HG03280 (cell line): Measurements from ENCODE around the gene PIP4K2A.
A peak's percentile ranks its signal among the peaks of the same experiment; 100 is the strongest.
"Not testable (repeated sequence)": the region's sequence is repeated elsewhere in the genome, so short reads cannot be mapped to it uniquely, and the experiment has no call there.

Experiments
- ATAC-seq: cut with Tn5 transposase; IDR thresholded peaks from one replicate; pipeline ENCODE4 v1.9.1; 2021; ENCODE audit warnings: mild to moderate bottlenecking, moderate library complexity; ENCODE audit not compliant: unreplicated experiment

The PIP4K2A gene

GRCh38 chr10:22720667-22721066 is 6.3 kb upstream of the PIP4K2A start:
- ATAC-seq: no peak

DNA sequence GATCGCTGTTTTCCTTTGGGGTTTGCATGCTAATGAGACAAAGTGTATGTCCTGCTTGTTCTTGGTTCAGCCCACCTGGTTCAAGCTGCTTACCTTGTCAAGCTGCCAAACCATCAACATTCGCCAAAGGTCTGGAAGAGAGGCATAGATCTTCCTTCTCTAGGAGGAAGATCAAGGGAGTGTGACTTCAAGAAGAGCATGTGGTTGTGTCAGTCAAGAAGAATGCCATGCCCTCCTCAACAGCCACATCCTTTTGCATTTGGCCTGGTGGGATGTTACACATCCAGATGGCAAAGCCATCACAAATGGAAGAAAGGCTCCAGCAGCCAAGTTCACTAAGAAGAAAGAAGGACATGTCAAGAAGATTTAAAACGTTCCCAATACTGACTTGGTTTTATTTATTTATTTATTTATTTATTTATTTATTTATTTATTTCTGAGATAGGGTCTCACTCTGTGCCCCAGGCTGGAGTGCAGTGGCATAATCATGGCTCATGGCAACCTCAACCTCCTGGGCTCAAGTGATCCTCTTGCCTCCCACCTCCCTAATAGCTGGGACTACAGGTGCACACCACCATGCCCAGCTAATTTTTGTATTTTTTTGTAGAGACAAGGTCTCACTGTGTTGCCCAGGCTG is 5.1 kb upstream of the PIP4K2A start:
- no peak for ATAC-seq

GRCh38 chr10:22718659-22719058 is 4.3 kb upstream of the PIP4K2A start:
- not testable (repeated sequence) for ATAC-seq

- no peak for ATAC-seq
Measured at GRCh38 chr10:22717728-22718127, 3.4 kb upstream of the PIP4K2A start.

GRCh38 chr10:22716943-22717342 is 2.6 kb upstream of the PIP4K2A start:
- ATAC-seq: no peak

DNA sequence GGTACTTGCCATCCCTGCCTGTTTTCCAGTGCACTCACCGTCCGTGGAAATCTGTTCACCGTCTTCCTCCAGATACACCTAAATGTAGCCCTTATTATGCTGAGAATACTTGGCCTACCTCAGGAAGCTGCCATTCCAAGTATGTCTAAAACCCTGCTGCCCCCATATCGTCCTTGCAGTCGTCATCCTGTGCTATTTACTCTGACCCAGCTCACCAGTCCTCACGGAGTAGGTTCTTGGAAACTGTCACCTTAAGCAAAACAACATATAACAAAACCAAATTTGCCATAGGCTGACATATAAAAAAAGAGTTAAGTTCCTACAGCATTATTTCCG is 880 bp upstream of the PIP4K2A start:
- ATAC-seq: no peak

DNA sequence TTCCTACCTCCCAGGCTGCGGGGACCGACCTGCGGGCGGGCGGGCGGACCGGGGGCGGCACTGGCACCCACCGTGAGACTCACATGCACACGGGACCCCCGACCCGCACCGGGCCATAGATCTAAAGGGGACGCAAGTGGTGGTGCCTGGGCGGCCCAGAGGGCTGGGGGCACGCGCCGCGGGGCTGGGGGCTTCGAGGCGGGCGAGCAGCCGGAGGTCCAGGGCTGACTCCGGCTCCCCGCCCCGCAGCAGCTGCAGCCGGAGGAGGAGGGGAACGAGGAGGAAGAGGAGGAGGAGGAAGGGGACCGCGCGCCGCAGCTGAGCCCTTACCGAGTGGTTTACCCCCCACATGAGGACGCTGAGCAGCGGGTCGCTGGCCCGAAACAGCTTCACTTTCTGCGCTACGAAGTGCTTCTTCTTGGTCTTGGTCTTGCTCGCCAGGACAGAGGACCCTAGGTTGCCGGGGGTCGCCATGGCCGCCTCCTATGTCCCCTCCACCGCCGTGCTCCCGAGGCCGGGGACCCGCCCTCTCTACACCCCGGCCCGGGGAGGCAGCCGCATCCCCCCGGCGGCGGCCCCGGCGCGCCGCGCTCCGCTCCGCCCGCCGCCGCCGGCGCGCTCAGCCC is 412 bp downstream of the PIP4K2A start:
- ATAC-seq: peak; percentile 27

DNA sequence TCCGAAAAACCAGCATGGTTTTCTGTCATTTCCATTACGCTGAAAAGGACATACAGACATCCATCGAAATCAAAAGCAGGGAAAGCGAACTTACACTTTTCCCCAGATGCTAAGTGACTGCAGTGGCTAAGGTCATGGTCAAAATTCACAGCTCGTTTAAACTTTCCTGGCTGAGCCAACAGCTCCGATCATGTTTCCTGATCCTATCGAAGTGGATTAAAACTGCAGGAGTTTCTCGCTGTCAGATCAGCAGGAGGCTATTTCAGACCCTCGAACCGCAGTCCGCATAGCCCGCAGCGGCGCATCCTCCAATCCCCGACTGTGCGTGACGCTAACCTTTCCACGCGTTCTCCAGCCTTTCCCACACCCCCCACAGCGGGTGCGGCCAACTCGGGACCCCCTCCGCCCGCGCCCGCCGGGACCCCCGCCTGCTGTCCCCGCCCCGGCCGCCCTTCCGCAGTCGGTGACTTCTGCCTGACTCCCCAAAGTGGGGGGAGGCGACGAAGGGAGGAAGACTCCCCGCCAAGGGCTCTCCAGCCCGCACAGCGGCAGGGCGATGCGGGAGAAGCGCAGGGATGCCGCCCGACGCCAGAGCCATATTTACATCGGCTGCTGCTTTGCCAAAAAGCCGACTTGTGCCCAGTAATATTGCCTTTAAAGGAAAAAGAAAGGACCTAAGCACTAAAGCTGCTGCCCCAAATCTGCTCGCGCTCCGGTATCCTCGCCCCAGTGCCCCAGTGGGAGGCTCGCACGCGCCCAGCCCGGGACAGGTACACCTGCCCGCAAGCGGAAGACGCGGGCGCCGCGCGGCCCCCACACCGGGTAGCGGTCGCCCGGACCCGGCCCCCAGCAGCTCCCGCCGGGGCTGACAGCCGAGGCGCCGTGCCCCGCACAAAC is 1.2 kb downstream of the PIP4K2A start:
- ATAC-seq: peak; percentile 17

DNA sequence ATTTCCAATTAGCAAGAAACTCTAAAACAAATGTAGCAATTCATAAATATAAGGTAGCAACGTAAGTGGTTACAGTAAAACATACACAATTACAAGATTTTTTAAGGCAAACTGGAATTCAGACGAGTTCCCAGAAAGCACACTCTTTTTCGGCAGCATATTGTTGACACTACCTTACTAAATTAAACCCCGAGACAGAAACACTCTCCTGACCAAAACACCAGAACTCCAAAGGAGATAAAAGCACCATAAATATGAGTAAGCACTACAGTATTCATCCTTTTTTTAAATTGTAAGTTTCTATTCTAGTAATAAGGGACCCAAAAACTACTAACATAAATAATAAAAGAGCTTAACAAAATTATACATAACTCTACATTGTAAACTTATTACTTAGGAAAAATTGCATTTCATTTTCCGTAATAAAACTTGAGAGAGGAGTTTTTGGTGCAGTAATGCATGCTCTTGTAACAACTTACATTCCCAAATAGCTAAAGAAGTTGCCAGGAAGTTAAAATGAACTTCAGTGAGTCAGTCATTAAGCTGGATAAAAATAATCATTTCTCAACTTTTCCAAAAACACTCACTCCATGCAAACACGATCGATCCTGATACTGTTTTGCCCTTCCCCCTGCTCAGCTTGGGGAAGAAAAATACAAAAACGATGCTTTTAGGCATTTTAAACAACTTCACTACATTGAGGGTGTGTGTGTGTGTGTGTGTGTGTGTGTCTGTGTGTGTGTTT is 2.0 kb downstream of the PIP4K2A start:
- no peak for ATAC-seq

- no peak for ATAC-seq
Measured at GRCh38 chr10:22711373-22711772, 3.0 kb downstream of the PIP4K2A start.

DNA sequence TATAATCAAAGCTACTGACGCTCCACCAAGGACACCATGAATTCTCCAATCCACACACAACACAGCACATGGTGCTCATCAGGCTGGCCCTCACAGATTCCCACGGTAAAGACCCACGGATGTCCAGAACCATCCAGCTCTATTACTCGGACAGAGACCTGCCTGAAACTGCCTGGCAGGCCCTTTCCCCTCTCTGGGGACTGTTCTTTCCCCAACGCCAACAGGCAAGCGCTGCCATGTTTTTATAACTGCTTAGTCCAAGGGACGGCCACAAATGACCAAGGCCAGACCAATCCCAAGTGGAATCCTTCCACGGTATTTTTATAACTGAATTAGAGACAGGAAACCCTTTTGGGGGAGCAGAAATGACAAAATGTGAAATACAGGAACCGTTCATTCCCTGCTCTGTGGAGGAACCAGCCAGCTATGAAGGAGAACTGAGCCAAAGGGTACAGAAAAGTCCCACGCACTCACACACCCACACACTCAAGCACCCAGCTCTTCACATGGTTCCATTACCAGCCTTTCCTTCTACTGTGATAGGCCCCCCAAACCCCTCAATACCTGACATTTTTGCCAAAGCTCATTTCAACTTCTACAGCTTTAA is 4.1 kb downstream of the PIP4K2A start:
- ATAC-seq: no peak

DNA sequence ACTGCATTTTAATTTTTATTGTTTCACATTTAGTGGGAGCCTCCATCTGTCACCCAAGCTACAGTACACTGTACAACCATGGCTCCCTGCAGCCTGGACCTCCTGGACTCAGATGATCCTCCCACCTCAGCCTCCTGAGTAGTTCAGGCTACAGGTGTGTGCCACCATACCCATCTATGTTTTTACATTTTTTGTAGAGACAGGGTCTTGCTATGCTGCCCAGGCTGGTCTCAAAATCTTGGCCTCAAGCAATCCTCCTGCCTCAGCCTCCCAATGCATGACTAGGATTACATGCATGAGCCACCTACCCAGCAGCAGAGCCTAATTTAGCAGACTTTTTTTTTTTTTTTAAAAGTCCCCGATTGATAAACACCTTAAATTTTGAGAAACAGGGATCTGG is 5.6 kb downstream of the PIP4K2A start:
- no peak for ATAC-seq

DNA sequence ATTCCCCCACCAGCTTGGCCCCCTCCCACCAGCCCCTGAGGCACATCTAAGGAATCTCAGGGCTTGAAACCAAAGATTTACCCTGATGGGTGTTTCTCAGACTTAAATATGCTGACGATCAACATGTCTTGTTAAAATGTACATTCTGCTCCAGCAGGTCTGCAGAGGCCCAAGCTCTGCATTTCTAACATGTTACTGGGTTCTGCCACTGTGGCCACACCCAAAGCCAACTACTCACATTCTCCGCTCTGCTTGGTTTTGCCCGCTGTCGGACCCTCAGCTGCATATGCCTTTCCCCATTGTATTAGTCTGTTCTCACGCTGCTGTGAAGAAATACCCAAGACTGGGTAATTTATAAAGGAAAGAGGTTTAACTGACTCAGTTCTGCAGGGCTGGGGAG is 8.9 kb downstream of the PIP4K2A start:
- ATAC-seq: no peak

DNA sequence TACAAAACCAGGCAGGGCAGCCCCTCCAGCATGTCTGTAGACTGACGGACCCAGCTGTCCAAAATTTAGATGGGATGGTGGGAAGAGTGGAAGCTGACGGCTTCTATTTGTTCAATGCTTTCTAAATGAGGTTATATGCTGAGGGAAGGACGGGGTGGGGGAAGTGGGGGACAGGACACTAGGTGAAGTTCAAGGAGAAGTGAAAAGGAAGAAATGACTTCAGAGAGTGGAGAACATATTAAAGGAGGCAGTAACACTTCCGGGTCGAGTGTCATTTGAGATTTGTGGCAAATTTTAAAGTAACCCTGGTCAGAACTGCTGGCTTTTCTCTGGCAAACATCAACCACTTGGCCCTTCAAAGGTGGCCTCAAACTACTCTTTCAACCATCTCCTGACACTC is 9.4 kb downstream of the PIP4K2A start:
- ATAC-seq: peak; percentile 30

GRCh38 chr10:22704471-22704911 is 9.9 kb downstream of the PIP4K2A start:
- ATAC-seq: peak; percentile 31

- ATAC-seq: no peak
Measured at GRCh38 chr10:22702348-22702747, 12.0 kb downstream of the PIP4K2A start.

DNA sequence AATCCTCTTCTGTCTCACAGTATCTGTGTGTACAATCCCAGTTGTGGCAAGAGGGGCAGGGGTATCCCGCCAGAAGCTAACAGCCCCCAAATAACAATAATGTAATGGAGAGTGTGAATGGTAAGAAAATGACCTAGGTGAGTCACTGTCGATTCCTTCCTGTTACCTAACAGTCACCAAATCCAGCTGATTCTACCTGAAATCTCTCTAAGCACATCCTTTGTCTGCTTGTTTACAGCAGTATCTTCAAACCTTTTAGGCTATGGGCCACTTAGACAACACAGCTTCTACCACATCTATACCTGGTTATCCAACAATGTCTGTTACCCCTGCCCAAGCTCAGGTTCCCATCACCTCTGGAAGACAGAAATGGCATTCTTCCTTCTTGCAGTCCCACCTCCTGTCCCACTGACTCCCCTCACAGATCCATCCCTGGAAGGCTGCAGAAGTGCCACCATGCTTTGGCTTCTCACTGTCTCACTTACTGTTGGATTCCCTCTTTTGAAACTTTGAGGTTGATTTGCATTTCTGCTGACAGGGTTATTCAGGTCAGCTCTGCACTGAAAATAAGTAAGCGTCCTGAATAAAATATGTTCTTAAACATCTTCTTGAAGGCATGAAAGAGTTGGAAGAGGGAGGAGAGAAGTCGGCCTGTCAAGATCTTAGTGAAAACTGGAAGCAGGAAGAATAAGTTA is 13.1 kb downstream of the PIP4K2A start:
- ATAC-seq: no peak

DNA sequence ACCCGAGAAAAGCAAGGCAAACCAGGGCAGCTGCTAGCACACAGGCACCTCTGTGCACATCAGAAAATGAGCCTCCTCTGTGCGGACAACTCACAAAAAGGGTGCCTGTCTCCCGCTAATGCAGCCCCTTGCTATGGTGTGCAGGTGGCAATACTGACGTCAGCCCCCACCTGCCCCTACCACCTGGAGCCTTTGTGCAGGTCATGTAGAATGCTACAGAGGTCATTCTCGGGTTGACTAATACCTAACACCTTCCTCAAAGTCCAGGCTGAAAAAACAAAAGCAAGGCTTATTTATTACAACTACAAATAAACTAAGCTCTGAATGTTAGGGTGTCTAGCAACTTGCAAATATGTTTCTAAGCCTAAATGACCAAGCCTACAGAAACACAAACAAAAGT is 13.9 kb downstream of the PIP4K2A start:
- peak; percentile 55 for ATAC-seq

- ATAC-seq: no peak
Measured at GRCh38 chr10:22699976-22700375, 14.4 kb downstream of the PIP4K2A start.

DNA sequence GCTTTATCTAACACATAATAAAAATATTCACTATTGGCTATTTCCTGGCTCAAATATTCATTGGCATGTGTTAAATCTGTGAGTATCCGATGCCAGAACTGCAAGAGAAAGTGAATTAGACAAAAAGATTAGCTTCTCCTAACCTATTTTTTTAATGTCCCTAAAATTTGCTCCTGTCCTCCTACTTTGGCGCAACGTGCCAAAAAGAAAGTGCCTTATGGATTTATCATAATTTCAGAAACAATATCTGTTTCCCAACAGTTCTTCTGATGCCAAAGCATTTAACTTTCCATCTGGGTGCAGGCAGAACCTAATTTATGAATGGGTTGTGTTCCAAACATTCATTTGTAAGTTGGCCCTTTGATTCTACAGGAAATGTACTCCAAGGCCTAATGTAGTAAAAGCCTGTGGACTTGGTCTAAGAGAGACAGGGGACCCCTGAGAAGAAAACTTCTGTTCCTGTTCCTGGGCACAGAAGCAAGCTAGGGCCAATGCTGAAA is 15.4 kb downstream of the PIP4K2A start:
- ATAC-seq: no peak
